ENCODE data around the gene FAM131B. TPM values are rescaled to one million over a fixed set of nuclear protein-coding genes. Genes with fewer than 3 reads are reported as not detected.

The FAM131B gene
- total and polyA plus RNA-seq, 2 of the 13 experiments (the other 11 are each of a cell fraction or from before 2014, with no cell fraction given), result 0.07 TPM; not detected in 1

- TF ChIP-seq SKI (IDR thresholded peaks at IDR 0.05; ENCODE audit: partially characterized antibody), result peak; percentile 62
- TF ChIP-seq ZNF333 (CRISPR knock-in tag; IDR thresholded peaks at IDR 0.05; ENCODE audit: borderline replicate concordance), result 0 out of 2 replicates have a peak, but pooled peaks have one; percentile 48
- peak; percentile 93 for TF ChIP-seq ZEB1 (IDR thresholded peaks at IDR 0.05; ENCODE audit: insufficient replicate concordance, low read depth)
- peak; percentile 88 for TF ChIP-seq ZNF281 (CRISPR knock-in tag; IDR thresholded peaks at IDR 0.05; ENCODE audit: borderline replicate concordance)
- TF ChIP-seq TMF1 (CRISPR knock-in tag; IDR thresholded peaks at IDR 0.05; ENCODE audit: low read depth), result no peak
- 0 out of 2 replicates have a peak, but pooled peaks have one; percentile 58 for TF ChIP-seq ZNF44 (CRISPR knock-in tag; IDR thresholded peaks at IDR 0.05)
- TF ChIP-seq, protein P1, sequence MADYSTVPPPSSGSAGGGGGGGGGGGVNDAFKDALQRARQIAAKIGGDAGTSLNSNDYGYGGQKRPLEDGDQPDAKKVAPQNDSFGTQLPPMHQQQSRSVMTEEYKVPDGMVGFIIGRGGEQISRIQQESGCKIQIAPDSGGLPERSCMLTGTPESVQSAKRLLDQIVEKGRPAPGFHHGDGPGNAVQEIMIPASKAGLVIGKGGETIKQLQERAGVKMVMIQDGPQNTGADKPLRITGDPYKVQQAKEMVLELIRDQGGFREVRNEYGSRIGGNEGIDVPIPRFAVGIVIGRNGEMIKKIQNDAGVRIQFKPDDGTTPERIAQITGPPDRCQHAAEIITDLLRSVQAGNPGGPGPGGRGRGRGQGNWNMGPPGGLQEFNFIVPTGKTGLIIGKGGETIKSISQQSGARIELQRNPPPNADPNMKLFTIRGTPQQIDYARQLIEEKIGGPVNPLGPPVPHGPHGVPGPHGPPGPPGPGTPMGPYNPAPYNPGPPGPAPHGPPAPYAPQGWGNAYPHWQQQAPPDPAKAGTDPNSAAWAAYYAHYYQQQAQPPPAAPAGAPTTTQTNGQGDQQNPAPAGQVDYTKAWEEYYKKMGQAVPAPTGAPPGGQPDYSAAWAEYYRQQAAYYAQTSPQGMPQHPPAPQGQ (CRISPR knock-in tag; IDR thresholded peaks at IDR 0.05; ENCODE audit: borderline replicate concordance), result no peak
- TF ChIP-seq MED1 (CRISPR knock-in tag; IDR thresholded peaks at IDR 0.05), result peak; percentile 83
- TF ChIP-seq KLF13 (CRISPR knock-in tag; IDR thresholded peaks at IDR 0.05), result no peak
- no peak for TF ChIP-seq FOXP1 (IDR thresholded peaks at IDR 0.05)
- peak; percentile 8; the same call in 1 of the 2 replicates for TF ChIP-seq FOXP1 (CRISPR knock-in tag; IDR thresholded peaks at IDR 0.05)
- peak; percentile 66 for TF ChIP-seq IRF2 (CRISPR knock-in tag; IDR thresholded peaks at IDR 0.05)
- TF ChIP-seq BCL6 (CRISPR knock-in tag; IDR thresholded peaks at IDR 0.05), result peak; percentile 84
- peak; percentile 96 for TF ChIP-seq ESRRA (CRISPR knock-in tag; IDR thresholded peaks at IDR 0.05; ENCODE audit: low read depth)
- TF ChIP-seq HNRNPH1 (optimal IDR thresholded peaks at IDR 0.05; ENCODE audit: low read depth, low read length), result no peak
- peak; percentile 65; the same call in 1 of the 2 replicates for TF ChIP-seq ELF3 (CRISPR knock-in tag; IDR thresholded peaks at IDR 0.05)
- peak; percentile 87 for TF ChIP-seq ZNF644 (CRISPR knock-in tag; IDR thresholded peaks at IDR 0.05; ENCODE audit: low read depth)
- TF ChIP-seq ZNF263 (CRISPR knock-in tag; IDR thresholded peaks at IDR 0.05), result peak; percentile 86
- peak; percentile 71; the same call in 1 of the 2 replicates for TF ChIP-seq RFXAP (CRISPR knock-in tag; IDR thresholded peaks at IDR 0.05; ENCODE audit: borderline replicate concordance)
- TF ChIP-seq, protein P2, sequence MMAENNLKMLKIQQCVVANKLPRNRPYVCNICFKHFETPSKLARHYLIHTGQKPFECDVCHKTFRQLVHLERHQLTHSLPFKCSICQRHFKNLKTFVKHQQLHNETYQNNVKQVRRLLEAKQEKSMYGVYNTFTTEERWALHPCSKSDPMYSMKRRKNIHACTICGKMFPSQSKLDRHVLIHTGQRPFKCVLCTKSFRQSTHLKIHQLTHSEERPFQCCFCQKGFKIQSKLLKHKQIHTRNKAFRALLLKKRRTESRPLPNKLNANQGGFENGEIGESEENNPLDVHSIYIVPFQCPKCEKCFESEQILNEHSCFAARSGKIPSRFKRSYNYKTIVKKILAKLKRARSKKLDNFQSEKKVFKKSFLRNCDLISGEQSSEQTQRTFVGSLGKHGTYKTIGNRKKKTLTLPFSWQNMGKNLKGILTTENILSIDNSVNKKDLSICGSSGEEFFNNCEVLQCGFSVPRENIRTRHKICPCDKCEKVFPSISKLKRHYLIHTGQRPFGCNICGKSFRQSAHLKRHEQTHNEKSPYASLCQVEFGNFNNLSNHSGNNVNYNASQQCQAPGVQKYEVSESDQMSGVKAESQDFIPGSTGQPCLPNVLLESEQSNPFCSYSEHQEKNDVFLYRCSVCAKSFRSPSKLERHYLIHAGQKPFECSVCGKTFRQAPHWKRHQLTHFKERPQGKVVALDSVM (CRISPR knock-in tag; IDR thresholded peaks at IDR 0.05), result no peak
- TF ChIP-seq HNF4A (CRISPR knock-in tag; IDR thresholded peaks at IDR 0.05), result peak; percentile 99
- TF ChIP-seq, protein P3, sequence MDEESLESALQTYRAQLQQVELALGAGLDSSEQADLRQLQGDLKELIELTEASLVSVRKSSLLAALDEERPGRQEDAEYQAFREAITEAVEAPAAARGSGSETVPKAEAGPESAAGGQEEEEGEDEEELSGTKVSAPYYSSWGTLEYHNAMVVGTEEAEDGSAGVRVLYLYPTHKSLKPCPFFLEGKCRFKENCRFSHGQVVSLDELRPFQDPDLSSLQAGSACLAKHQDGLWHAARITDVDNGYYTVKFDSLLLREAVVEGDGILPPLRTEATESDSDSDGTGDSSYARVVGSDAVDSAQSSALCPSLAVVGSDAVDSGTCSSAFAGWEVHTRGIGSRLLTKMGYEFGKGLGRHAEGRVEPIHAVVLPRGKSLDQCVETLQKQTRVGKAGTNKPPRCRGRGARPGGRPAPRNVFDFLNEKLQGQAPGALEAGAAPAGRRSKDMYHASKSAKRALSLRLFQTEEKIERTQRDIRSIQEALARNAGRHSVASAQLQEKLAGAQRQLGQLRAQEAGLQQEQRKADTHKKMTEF (CRISPR knock-in tag; IDR thresholded peaks at IDR 0.05), result peak; percentile 79; the same call in 1 of the 2 replicates
- peak; percentile 46; the same call in 1 of the 2 replicates for TF ChIP-seq SP4 (CRISPR knock-in tag; IDR thresholded peaks at IDR 0.05)
Observed at GRCh38 chr7:143393267-143394041, 30.9 kb upstream of the FAM131B start (continued).

Data from HepG2 (cell line).